Heart right ventricle (tissue), 16 donors: Measurements from ENCODE around the gene ACYP2. TPM values are rescaled to one million over a fixed set of nuclear protein-coding genes. Genes with fewer than 3 reads are reported as not detected.

ENCODE experiments used
- ATAC-seq, 8 donors: fragments of 200-7000 bp; cut with Tn5 transposase; one replicate each; pipeline ENCODE4 v1.9.1; 2020; ENCODE audit warnings: mild to moderate bottlenecking in 8 of 8, moderate library complexity in 8 of 8, moderate number of reproducible peaks in 1 of 8
- DNase-seq, 2 donors: peaks; one replicate each; pipeline ENCODE4 v3.0.0-alpha.2; 2020
- H3K27ac ChIP-seq, 10 donors: fragments of 200-600 bp; sonication (generic) in 2 of 10; one replicate each; pipeline versions ENCODE4 v1.5.0 to v1.8.0; 2020 to 2022; ENCODE audit warnings: mild to moderate bottlenecking in 3 of 10
- H3K27me3 ChIP-seq, 7 donors: fragments of 200-600 bp; one replicate each; pipeline ENCODE4 v1.8.0; 2021 to 2022; ENCODE audit warnings: mild to moderate bottlenecking in 2 of 7
- H3K36me3 ChIP-seq, 9 donors: fragments of 200-600 bp; sonication (generic) in 1 of 9; one replicate each; pipeline versions ENCODE4 v1.5.0 to v1.8.0; 2020 to 2022; ENCODE audit warnings: mild to moderate bottlenecking in 2 of 9
- H3K4me1 ChIP-seq, 9 donors: fragments of 200-600 bp; sonication (generic) in 1 of 9; one replicate each; pipeline versions ENCODE4 v1.5.0 to v1.8.0; 2020 to 2022; ENCODE audit warnings: mild to moderate bottlenecking in 4 of 9
- H3K4me3 ChIP-seq, 10 donors: fragments of 200-600 bp; sonication (generic) in 2 of 10; one replicate each; pipeline versions ENCODE4 v1.5.0 to v1.8.0; 2020 to 2022; ENCODE audit warnings: mild to moderate bottlenecking in 7 of 10, moderate library complexity in 2 of 10
- H3K9me3 ChIP-seq, 11 donors: fragments of 200-600 bp in 10 of 11; sonication (generic) in 2 of 11; one replicate each; pipeline versions ENCODE4 v1.5.0 to v1.8.0; 2013 to 2022; ENCODE audit warnings: mild to moderate bottlenecking in 2 of 11, control low read depth in 1 of 11, moderate library complexity in 1 of 11
- CTCF ChIP-seq, 9 donors: fragments of 200-600 bp; sonication (generic) in 2 of 9; IDR thresholded peaks; one replicate each; pipeline versions ENCODE4 v1.5.0 to v1.8.0; 2021 to 2022; ENCODE audit warnings: antibody characterized with exemption in 9 of 9, mild to moderate bottlenecking in 5 of 9, moderate library complexity in 1 of 9
- WGBS, 2 donors: extraction: QIAGEN DNeasy Blood & Tissue Kit; methylation state at CpG; one replicate each; pipeline ENCODE4 v1.1.7; 2013; ENCODE audit warnings: inconsistent platforms in 1 of 2; 5-methylcytosine and 5-hydroxymethylcytosine counted together
- intact Hi-C, 10 donors: fragments of 100-400 bp; cut with DNase I; formaldehyde crosslinking; loops; one replicate each; pipeline versions ENCODE4 v1.11.1 to v1.14.2; 2022
- polyA plus RNA-seq, 2 donors: library from polyadenylated mRNA; stranded (reverse); fragments of 200-250 nt; gene quantifications; one replicate each; pipeline ENCODE4 v1.2.3, GENCODE V29; 2013
- total RNA-seq, 10 donors: library from RNA; stranded (reverse); fragmentation: NEBNext Ultra II Directional in 3 of 10; extraction: Animal tissue kit (Norgen Biotek cat#: 25700) in 3 of 10; gene quantifications; one replicate each; pipeline versions ENCODE4 v1.2.1 to v1.2.4, GENCODE V29; 2021 to 2023
- donor health status: Arrhythmogenic right ventricular cardiomyopathy.
- donor health status: ischemic (EF 13 %, LVEDD 7.1; RV severe dilation, severe dysfunction).
- donor health status: healthy with polysubstance abuse.
- donor health status: DM: no; HTN: yes; CAD: no.
- donor health status: DM: no; HTN: no; CAD: no.
- donor health status: ischemic (EF 25% LVEDD 6.9; RV normal size, moderate dysfunction).
- donor health status: ischemic (EF 25% LVEDD 5.7; RV mildly dilated, moderate dysfunction).
- donor health status: healthy.
- donor health status: DM: yes; HTN: yes; CAD: no.
- donor health status: Ischemic cardiomyopathy.
- donor health status: ischemic (EF 35%, LVEDD 5.7; RV mildly dilated, moderate dysfunction).
- donor health status: nonischemic (EF 11% LVEDD 7.7; RV severe dilation, severe dysfunction).
- donor health status: DM: yes; HTN: yes; CAD: no.
- donor health status: PGD.
- donor health status: ischemic (EF 29% LVEDD 5.4; RV normal size, mild dysfunction).
- donor health status: nonischemic (EF 23%, LVEDD 6.1; RV moderate dilation, normal function).

Gene ACYP2
- total and polyA plus RNA-seq, 12 donors = 45.7 to 87.1 (median 74.3) TPM

GRCh38 chr2:54183972-54184371 is 68.6 kb downstream of the ACYP2 start:
- Histone ChIP-seq H3K27me3 (no peaks in the 10 kb centered on the region), H3K4me3 (no peak overlapping the region), H3K9me3 (no peaks in the 10 kb centered on the region), H3K36me3 (peaks cover 0 to 16% (median 0%) of the 10 kb centered on the region in 9 donors), H3K27ac (no peak overlapping the region), H3K4me1 (peaks cover 0 to under 1% (median 0%) of the 10 kb centered on the region in 9 donors)
- intact Hi-C loops = loop anchor here in 1 of 10 donors (10.0 kb wide), 1 partner anchor 521 kb away; no protein-coding TSS in a partner anchor
- DNase-seq (no peak), ATAC-seq (no peak)
- WGBS, 2 donors = 90 to 93% methylated on average over 4 of the region's 4 CpGs
- no peak for TF ChIP-seq CTCF (IDR thresholded peaks at IDR 0.05)

GRCh38 chr2:54185105-54185504 is 69.7 kb downstream of the ACYP2 start:
- Histone ChIP-seq H3K4me1 (peaks cover 0 to 4% (median 0%) of the 10 kb centered on the region in 9 donors), H3K9me3 (no peaks in the 10 kb centered on the region), H3K36me3 (peaks cover 0 to 22% (median 0%) of the 10 kb centered on the region in 9 donors), H3K27ac (no peak overlapping the region), H3K27me3 (no peaks in the 10 kb centered on the region), H3K4me3 (no peak overlapping the region)
- DNase-seq = no peak
- intact Hi-C loops = loop anchor here in 1 of 10 donors (10.0 kb wide), 1 partner anchor 520 kb away; no protein-coding TSS in a partner anchor
- WGBS, 2 donors = 86 to 95% methylated on average over 1 of the region's 1 CpG
- ATAC-seq = no peak
- TF ChIP-seq CTCF (IDR thresholded peaks at IDR 0.05) = no peak

GRCh38 chr2:54187331-54187730 is 71.9 kb downstream of the ACYP2 start:
- WGBS, 2 donors = 97 to 98% methylated on average over 5 of the region's 5 CpGs
- no peak for DNase-seq
- Histone ChIP-seq H3K4me3 (no peak overlapping the region), H3K9me3 (no peaks in the 10 kb centered on the region), H3K27ac (no peak overlapping the region), H3K36me3 (peaks cover 0 to 22% (median 0%) of the 10 kb centered on the region in 9 donors), H3K27me3 (no peaks in the 10 kb centered on the region), H3K4me1 (peaks cover 0 to 4% (median 0%) of the 10 kb centered on the region in 9 donors)
- TF ChIP-seq CTCF (IDR thresholded peaks at IDR 0.05) = no peak
- ATAC-seq = no peak
- intact Hi-C loops = loop anchor here in 1 of 10 donors (10.0 kb wide), 1 partner anchor 517 kb away; no protein-coding TSS in a partner anchor

GRCh38 chr2:54189539-54189938 is 74.1 kb downstream of the ACYP2 start:
- intact Hi-C loops = loop anchor here in 1 of 10 donors (10.0 kb wide), 1 partner anchor 515 kb away; no protein-coding TSS in a partner anchor
- 43 to 53% methylated on average over 2 of the region's 2 CpGs for WGBS, 2 donors

More at GRCh38 chr2:54189539-54189938, 74.1 kb downstream of the ACYP2 start:
- H3K4me1 ChIP-seq = peaks cover 0 to 4% (median 0%) of the 10 kb centered on the region in 9 donors
- peaks cover 0 to 20% (median 0%) of the 10 kb centered on the region in 9 donors for H3K36me3 ChIP-seq
- H3K9me3 ChIP-seq = no peaks in the 10 kb centered on the region
- DNase-seq = no peak
- no peak for TF ChIP-seq CTCF (IDR thresholded peaks at IDR 0.05)
- H3K4me3 ChIP-seq = no peak overlapping the region
- peak in 1 of 8 donors; percentile 48 for ATAC-seq
- no peaks in the 10 kb centered on the region for H3K27me3 ChIP-seq
- H3K27ac ChIP-seq = no peak overlapping the region
